SK-N-MC (cell line): ENCODE measurements around the gene RCAN2.

ENCODE experiments used
- EZH2 ChIP-seq: fragments of 200-600 bp; sonication (generic); IDR thresholded peaks from one replicate; pipeline ENCODE4 v1.6.1; 2017; ENCODE audit warnings: antibody characterized with exemption
- FOXP2 ChIP-seq: optimal IDR thresholded peaks from 2 replicates; pipeline ENCODE3; 2011; ENCODE audit warnings: mild to moderate bottlenecking, moderate library complexity; ENCODE audit not compliant: insufficient read depth; ENCODE audit errors: extremely low read length, control extremely low read depth
- POLR2AphosphoS5 ChIP-seq: IDR thresholded peaks from 2 replicates; pipeline ENCODE4 v1.6.1; 2012; ENCODE audit warnings: mild to moderate bottlenecking, low read depth, low read length, borderline replicate concordance

DNA sequence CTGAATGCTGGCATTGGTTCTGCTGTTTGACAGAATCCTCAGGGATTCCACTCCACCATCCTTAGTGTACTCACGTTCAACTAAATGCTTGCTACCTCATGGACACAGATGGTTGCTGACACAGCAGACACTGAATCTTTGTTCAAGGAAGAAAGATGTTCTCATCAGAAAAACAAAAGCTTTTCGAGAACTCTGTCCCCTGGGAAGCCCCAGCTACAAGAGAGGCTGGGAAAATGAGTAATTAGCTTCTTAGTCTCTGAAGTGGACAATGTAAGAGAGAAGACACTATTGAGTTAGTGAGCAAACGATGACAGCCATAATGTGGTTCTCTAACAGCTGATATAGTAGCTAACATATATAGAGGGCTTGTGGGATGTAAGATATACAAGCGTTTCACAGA lies 289.5 kb downstream of the RCAN2 start:
- no peak for TF ChIP-seq EZH2
- no peak for TF ChIP-seq POLR2AphosphoS5
- TF ChIP-seq FOXP2: no peak
